HepG2 (cell line): ENCODE results near the gene DUSP15. TPM values are rescaled to one million over a fixed set of nuclear protein-coding genes. Genes with fewer than 3 reads are reported as not detected.

Source experiments
- ARNT2 ChIP-seq: sonication (generic); formaldehyde crosslinking; IDR thresholded peaks from 2 replicates; pipeline ENCODE4 v1.8.0; 2022; ENCODE audit warnings: mild to moderate bottlenecking, low read depth, missing genetic modification reagents, moderate library complexity
- CENPT ChIP-seq: sonication (generic); formaldehyde crosslinking; IDR thresholded peaks from 2 replicates; pipeline ENCODE4 v1.8.0; 2022; ENCODE audit warnings: low read depth, mild to moderate bottlenecking, moderate library complexity, missing genetic modification reagents
- ETV5 ChIP-seq: IDR thresholded peaks from 2 replicates; pipeline ENCODE4 v1.6.1; 2018; ENCODE audit warnings: missing biosample characterization, missing genetic modification reagents, inconsistent platforms, borderline replicate concordance
- FOXK1 ChIP-seq: sonication (generic); formaldehyde crosslinking; IDR thresholded peaks from 2 replicates; pipeline ENCODE4 v1.4.0; 2020; ENCODE audit warnings: low read depth, missing genetic modification reagents, borderline replicate concordance
- HDAC6 ChIP-seq: fragments of 200-600 bp; sonication (generic); IDR thresholded peaks from 2 replicates; pipeline ENCODE4 v1.7.0; 2017; ENCODE audit warnings: mild to moderate bottlenecking, antibody characterized with exemption, low read length, low read depth
- KAT7 ChIP-seq: IDR thresholded peaks from 2 replicates; pipeline ENCODE4 v1.6.1; 2018; ENCODE audit warnings: borderline replicate concordance, missing compliant biosample characterization
- NCOA1 ChIP-seq: sonication (generic); formaldehyde crosslinking; IDR thresholded peaks from 2 replicates; pipeline ENCODE4 v1.9.0; 2021; ENCODE audit warnings: missing genetic modification reagents
- NFKB2 ChIP-seq: sonication (generic); formaldehyde crosslinking; IDR thresholded peaks from 2 replicates; pipeline ENCODE4 v1.4.0; 2020; ENCODE audit warnings: missing genetic modification reagents, borderline replicate concordance
- NR2F6 ChIP-seq, 2 experiments: IDR thresholded peaks; 2 replicates each; pipeline ENCODE4 v1.6.1; 2016; ENCODE audit warnings: antibody characterized with exemption in 1 of 2, mild to moderate bottlenecking in 1 of 2
- SAP130 ChIP-seq: IDR thresholded peaks from 2 replicates; pipeline ENCODE4 v1.6.1; 2016; ENCODE audit warnings: low read depth
- SIN3A ChIP-seq: IDR thresholded peaks from 2 replicates; pipeline ENCODE4 v1.6.1; 2011; ENCODE audit warnings: low read depth, mild to moderate bottlenecking, control low read depth, low read length, borderline replicate concordance
- SMYD3 ChIP-seq: sonication (generic); formaldehyde crosslinking; IDR thresholded peaks from 2 replicates; pipeline ENCODE4 v1.8.1; 2023; ENCODE audit warnings: mild to moderate bottlenecking, missing genetic modification reagents
- SPEN ChIP-seq: sonication (generic); formaldehyde crosslinking; IDR thresholded peaks from 2 replicates; pipeline ENCODE4 v1.5.1; 2020; ENCODE audit warnings: low read depth, mild to moderate bottlenecking, missing genetic modification reagents
- ZKSCAN8 ChIP-seq: IDR thresholded peaks from 2 replicates; pipeline ENCODE4 v1.6.1; 2016; ENCODE audit warnings: borderline replicate concordance, missing genetic modification reagents, missing compliant biosample characterization
- ZNF260 ChIP-seq: sonication (generic); formaldehyde crosslinking; IDR thresholded peaks from 2 replicates; pipeline ENCODE4 v1.4.0; 2020; ENCODE audit warnings: missing genetic modification reagents, low read depth, mild to moderate bottlenecking, borderline replicate concordance
- ZNF772 ChIP-seq: sonication (generic); formaldehyde crosslinking; IDR thresholded peaks from 2 replicates; pipeline ENCODE4 v1.5.0; 2020; ENCODE audit warnings: mild to moderate bottlenecking, missing genetic modification reagents
- polyA plus RNA-seq, 8 experiments: library from polyadenylated mRNA; depleted of rRNA in 3 of 8; stranded (reverse) in 7 of 8; unstranded in 1 of 8; fragments of >200 nt; fragmentation: Illumina TruSeq in 4 of 8; extraction: Trizol in 4 of 8; gene quantifications; 2 replicates each; pipeline versions ENCODE4 v1.2.1 to v1.2.3, GENCODE V29; 2011 to 2016; ENCODE audit warnings: low read depth in 4 of 8, missing spikeins in 1 of 8, mixed read lengths in 1 of 8; ENCODE audit not compliant: insufficient read depth in 1 of 8
- total RNA-seq, 5 experiments: library from RNA; depleted of rRNA; stranded (reverse); fragments of >200 nt; fragmentation: Illumina TruSeq; extraction: Trizol; gene quantifications; 2 replicates each; pipeline ENCODE4 v1.2.3, GENCODE V29; 2016; ENCODE audit warnings: low read depth in 1 of 5
- TF ChIP-seq, protein P1 (sequence below): sonication (generic); formaldehyde crosslinking; IDR thresholded peaks from 2 replicates; pipeline ENCODE4 v1.4.0; 2020; ENCODE audit warnings: low read depth, missing genetic modification reagents
- TF ChIP-seq, protein P2 (sequence below): IDR thresholded peaks from 2 replicates; pipeline ENCODE4 v1.6.1; 2016; ENCODE audit warnings: mild to moderate bottlenecking, missing biosample characterization, missing genetic modification reagents
- TF ChIP-seq, protein P3 (sequence below): sonication (generic); formaldehyde crosslinking; IDR thresholded peaks from 2 replicates; pipeline ENCODE4 v1.8.0; 2022; ENCODE audit warnings: missing genetic modification reagents, low read depth, mild to moderate bottlenecking, borderline replicate concordance
- TF ChIP-seq, protein P4 (sequence below): sonication (generic); formaldehyde crosslinking; IDR thresholded peaks from 2 replicates; pipeline ENCODE4 v1.5.0; 2020; ENCODE audit warnings: missing genetic modification reagents

DUSP15 gene
- total and polyA plus RNA-seq, 2 of the 13 experiments (the other 11 are each of a cell fraction or from before 2014, with no cell fraction given), result 0.17 to 0.93 TPM

DNA sequence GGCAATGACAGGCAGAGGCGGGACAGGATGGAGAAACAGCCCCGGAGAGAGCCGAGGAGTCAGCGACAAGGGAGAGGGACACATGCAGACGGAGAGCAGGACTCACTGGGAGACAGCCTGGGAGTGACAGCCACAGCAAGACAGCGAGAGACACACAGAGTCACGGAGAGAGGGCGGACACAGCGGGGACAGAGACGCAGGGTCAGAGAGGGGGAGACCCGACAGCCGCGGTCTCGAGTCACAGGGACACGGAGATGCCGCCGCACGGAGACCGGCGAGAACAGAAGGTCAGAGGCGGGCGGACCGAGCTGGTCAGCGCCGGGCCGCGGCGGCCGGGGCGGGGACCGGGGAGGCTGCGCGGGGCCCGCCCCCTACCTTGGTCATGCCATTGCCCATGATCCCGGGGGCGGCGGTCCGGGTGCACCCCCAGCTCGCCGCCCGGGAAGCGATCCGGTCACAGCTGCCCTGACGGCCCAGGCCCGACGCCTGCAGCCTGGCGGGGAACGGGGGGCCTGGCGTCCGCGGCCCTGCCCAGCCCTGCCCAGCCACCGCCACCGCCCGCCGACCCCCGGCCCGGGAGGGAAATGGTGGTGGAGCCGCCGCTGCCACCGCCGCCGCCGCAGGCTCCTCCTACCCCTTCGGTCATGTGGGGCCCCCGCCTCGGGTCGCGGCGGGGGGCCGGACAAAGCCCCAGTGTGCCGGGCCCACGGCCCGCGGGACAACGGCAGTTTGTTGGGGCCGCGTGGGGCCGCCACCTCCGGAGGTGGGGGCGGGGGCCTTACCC lies at the start of gene DUSP15, which contains the start of gene TTLL9 (continued):
- TF ChIP-seq, protein P1, sequence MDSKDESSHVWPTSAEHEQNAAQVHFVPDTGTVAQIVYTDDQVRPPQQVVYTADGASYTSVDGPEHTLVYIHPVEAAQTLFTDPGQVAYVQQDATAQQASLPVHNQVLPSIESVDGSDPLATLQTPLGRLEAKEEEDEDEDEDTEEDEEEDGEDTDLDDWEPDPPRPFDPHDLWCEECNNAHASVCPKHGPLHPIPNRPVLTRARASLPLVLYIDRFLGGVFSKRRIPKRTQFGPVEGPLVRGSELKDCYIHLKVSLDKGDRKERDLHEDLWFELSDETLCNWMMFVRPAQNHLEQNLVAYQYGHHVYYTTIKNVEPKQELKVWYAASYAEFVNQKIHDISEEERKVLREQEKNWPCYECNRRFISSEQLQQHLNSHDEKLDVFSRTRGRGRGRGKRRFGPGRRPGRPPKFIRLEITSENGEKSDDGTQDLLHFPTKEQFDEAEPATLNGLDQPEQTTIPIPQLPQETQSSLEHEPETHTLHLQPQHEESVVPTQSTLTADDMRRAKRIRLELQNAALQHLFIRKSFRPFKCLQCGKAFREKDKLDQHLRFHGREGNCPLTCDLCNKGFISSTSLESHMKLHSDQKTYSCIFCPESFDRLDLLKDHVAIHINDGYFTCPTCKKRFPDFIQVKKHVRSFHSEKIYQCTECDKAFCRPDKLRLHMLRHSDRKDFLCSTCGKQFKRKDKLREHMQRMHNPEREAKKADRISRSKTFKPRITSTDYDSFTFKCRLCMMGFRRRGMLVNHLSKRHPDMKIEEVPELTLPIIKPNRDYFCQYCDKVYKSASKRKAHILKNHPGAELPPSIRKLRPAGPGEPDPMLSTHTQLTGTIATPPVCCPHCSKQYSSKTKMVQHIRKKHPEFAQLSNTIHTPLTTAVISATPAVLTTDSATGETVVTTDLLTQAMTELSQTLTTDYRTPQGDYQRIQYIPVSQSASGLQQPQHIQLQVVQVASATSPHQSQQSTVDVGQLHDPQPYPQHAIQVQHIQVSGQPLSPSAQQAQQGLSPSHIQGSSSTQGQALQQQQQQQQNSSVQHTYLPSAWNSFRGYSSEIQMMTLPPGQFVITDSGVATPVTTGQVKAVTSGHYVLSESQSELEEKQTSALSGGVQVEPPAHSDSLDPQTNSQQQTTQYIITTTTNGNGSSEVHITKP (CRISPR knock-in tag), result 0 out of 2 replicates have a peak, but pooled peaks have one; percentile 16
- TF ChIP-seq NFKB2 (CRISPR knock-in tag) (peak; percentile 20; the same call in 1 of the 2 replicates), SAP130 (CRISPR knock-in tag) (0 out of 2 replicates have a peak, but pooled peaks have one; percentile 26), SPEN (CRISPR knock-in tag) (no peak; the same call in 1 of the 2 replicates), NR2F6 (IDR thresholded peaks at IDR 0.05) (no peak), NR2F6 (CRISPR knock-in tag; IDR thresholded peaks at IDR 0.05) (no peak), SMYD3 (CRISPR knock-in tag) (no peak), HDAC6 (no peak), ZNF260 (CRISPR knock-in tag) (0 out of 2 replicates have a peak, but pooled peaks have one; percentile 72), ARNT2 (CRISPR knock-in tag) (no peak), SIN3A (peak; percentile 24; the same call in 1 of the 2 replicates), ETV5 (peak; percentile 30; the same call in 1 of the 2 replicates), CENPT (CRISPR knock-in tag) (no peak), ZNF772 (CRISPR knock-in tag) (peak; percentile 32; the same call in 1 of the 2 replicates), ZKSCAN8 (no peak), KAT7 (CRISPR knock-in tag) (no peak), NCOA1 (CRISPR knock-in tag) (no peak), FOXK1 (CRISPR knock-in tag) (0 out of 2 replicates have a peak, but pooled peaks have one; percentile 17)
- TF ChIP-seq, protein P2, sequence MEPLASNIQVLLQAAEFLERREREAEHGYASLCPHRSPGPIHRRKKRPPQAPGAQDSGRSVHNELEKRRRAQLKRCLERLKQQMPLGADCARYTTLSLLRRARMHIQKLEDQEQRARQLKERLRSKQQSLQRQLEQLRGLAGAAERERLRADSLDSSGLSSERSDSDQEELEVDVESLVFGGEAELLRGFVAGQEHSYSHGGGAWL (CRISPR knock-in tag), result 0 out of 2 replicates have a peak, but pooled peaks have one; percentile 48
- TF ChIP-seq, protein P3, sequence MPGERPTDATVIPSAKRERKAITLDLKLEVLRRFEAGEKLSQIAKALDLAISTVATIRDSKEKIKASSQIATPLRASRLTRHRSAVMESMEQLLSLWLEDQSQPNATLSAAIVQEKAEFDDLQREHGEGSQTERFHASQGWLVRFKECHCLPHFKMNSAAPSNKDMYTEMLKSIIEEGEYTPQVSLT, result 0 out of 2 replicates have a peak, but pooled peaks have one; percentile 21
- TF ChIP-seq, protein P4, sequence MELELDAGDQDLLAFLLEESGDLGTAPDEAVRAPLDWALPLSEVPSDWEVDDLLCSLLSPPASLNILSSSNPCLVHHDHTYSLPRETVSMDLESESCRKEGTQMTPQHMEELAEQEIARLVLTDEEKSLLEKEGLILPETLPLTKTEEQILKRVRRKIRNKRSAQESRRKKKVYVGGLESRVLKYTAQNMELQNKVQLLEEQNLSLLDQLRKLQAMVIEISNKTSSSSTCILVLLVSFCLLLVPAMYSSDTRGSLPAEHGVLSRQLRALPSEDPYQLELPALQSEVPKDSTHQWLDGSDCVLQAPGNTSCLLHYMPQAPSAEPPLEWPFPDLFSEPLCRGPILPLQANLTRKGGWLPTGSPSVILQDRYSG (CRISPR knock-in tag), result no peak
